NCI-H2196 (cell line): Measurements from ENCODE around the gene HERC2.

Source experiments
- DNase-seq: peaks from one replicate; lab custom pipeline; 2025; ENCODE audit not compliant: unreplicated experiment; lab: John Stamatoyannopoulos, UW

Gene HERC2

DNA sequence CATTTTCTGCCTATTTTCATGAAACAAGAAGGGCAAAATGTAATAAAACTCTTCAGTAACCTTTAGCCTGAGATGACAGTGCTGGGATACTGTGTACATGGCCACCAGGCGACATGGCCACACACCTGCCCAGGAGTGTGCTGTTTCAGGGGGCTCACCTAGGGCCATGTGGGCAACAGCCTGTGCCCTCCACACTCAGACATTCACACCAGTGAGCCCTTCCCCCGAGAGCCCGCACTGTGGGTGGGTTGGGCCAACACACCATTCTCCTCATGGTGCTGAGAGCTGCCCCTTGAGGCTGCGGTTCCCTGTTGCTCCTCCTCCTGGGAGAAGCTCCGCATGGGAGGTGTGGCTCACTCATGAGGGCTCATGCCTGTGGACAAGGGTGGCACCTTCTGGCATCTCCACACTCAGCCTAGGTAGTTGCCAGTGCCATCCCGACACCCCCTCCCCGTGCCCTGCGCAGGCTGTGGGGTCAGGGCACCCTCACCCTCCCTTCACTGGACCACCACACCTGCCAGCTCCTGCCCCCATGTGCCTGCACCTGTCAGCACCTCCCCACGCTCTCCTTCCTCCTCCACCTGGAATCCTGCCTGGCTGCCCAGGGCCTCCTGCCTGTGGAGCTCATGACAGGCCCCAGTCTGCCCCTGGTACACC, 242.5 kb downstream of the HERC2 start:
- DNase-seq: no peak

GRCh38 chr15:28078191-28078719, 243.7 kb downstream of the HERC2 start:
- DNase-seq: no peak

DNA sequence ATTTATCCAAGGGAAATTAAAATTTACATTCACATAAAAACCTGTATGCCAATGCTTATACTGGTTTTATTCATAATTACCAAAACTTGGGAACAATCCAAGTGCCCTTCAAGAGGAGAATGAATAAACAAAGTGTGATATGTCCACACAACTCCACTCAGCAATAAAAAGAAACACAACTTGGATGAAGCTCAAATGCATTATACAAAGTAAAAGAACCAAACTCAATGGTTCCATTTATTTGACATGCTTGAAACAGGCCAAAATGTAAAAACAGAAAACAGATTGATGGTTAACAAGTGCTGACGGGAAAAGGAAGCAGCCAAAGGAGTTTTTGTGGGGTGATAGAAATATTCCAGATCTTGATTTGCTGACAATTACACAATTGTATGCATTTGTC, 246.4 kb downstream of the HERC2 start:
- peak; percentile 0 for DNase-seq

- DNase-seq: no peak
Measured at GRCh38 chr15:28068930-28069329, 253.0 kb downstream of the HERC2 start.

- no peak for DNase-seq
Measured at GRCh38 chr15:28066231-28066630, 255.7 kb downstream of the HERC2 start.
